SH-SY5Y (cell line): ENCODE data around the gene ENDOD1.

Experiments used
- GATA2 ChIP-seq: IDR thresholded peaks from 2 replicates; pipeline ENCODE4 v1.6.1; 2011; ENCODE audit warnings: mild to moderate bottlenecking, low read depth, low read length
- GATA3 ChIP-seq: IDR thresholded peaks from 2 replicates; pipeline ENCODE4 v1.6.1; 2011; ENCODE audit warnings: low read depth, mild to moderate bottlenecking, low read length, moderate library complexity

GRCh38 chr11:95147364-95147905 lies 57.8 kb downstream of the ENDOD1 start:
- TF ChIP-seq GATA3 (peak; percentile 60; the same call in 1 of the 2 replicates), GATA2 (peak; percentile 82)
